Hepatocyte (in vitro differentiated cells): ENCODE data around the gene ZFP91. TPM values are rescaled to one million over a fixed set of nuclear protein-coding genes. Genes with fewer than 3 reads are reported as not detected.

Experiments used
- DNase-seq: peaks from one replicate; pipeline ENCODE4 v3.0.0-alpha.2; 2016; ENCODE audit warnings: low spot score
- H2AFZ ChIP-seq: fragments of 200-600 bp; sonication (generic); 2 replicates; pipeline ENCODE4 v1.6.0; 2016; ENCODE audit warnings: antibody characterized with exemption, mild to moderate bottlenecking
- H3K27ac ChIP-seq: fragments of 200-600 bp; sonication (generic); 2 replicates; pipeline ENCODE4 v1.5.1; 2016; ENCODE audit warnings: mild to moderate bottlenecking
- H3K27me3 ChIP-seq: fragments of 200-600 bp; sonication (generic); 2 replicates; pipeline ENCODE4 v1.6.1; 2016
- H3K36me3 ChIP-seq: fragments of 200-600 bp; sonication (generic); replicated peaks from 2 replicates; pipeline ENCODE4 v1.5.1; 2016; ENCODE audit warnings: low read depth; ENCODE audit not compliant: insufficient read depth
- H3K4me1 ChIP-seq: fragments of 200-600 bp; sonication (generic); 2 replicates; pipeline ENCODE4 v1.5.1; 2016; ENCODE audit warnings: mild to moderate bottlenecking, moderate library complexity; ENCODE audit not compliant: insufficient read depth
- H3K4me2 ChIP-seq: fragments of 200-600 bp; sonication (generic); 2 replicates; pipeline ENCODE4 v1.6.0; 2016
- H3K4me3 ChIP-seq: fragments of 200-600 bp; sonication (generic); 2 replicates; pipeline ENCODE4 v1.5.1; 2016; ENCODE audit warnings: mild to moderate bottlenecking
- H3K79me2 ChIP-seq: fragments of 200-600 bp; sonication (generic); 2 replicates; pipeline ENCODE4 v1.6.0; 2017; ENCODE audit warnings: mild to moderate bottlenecking
- H3K9me2 ChIP-seq: fragments of 200-600 bp; sonication (generic); replicated peaks from 2 replicates; pipeline ENCODE4 v1.6.0; 2017; ENCODE audit warnings: mild to moderate bottlenecking; ENCODE audit not compliant: insufficient read depth
- H3K9me3 ChIP-seq: fragments of 200-600 bp; sonication (generic); 2 replicates; pipeline ENCODE4 v1.5.1; 2016; ENCODE audit warnings: low read depth, mild to moderate bottlenecking
- H4K20me1 ChIP-seq: fragments of 200-600 bp; sonication (generic); 2 replicates; pipeline ENCODE4 v1.6.0; 2016; ENCODE audit warnings: mild to moderate bottlenecking; ENCODE audit not compliant: insufficient read depth, poor library complexity, severe bottlenecking
- EZH2 ChIP-seq: fragments of 200-600 bp; sonication (generic); IDR thresholded peaks from 2 replicates; pipeline ENCODE4 v1.6.1; 2016; ENCODE audit warnings: antibody characterized with exemption, mild to moderate bottlenecking, borderline replicate concordance
- EZH2phosphoT487 ChIP-seq: fragments of 200-600 bp; sonication (generic); IDR thresholded peaks from one replicate; pipeline ENCODE4 v1.6.1; 2018; ENCODE audit warnings: antibody characterized with exemption, mild to moderate bottlenecking, low read depth, moderate library complexity; ENCODE audit not compliant: unreplicated experiment, severe bottlenecking
- WGBS: methylation state at CpG from one replicate; pipeline ENCODE4 v1.1.6; 2016; ENCODE audit warnings: low lambda C conversion rate; ENCODE audit errors: missing lambda C conversion rate; 5-methylcytosine and 5-hydroxymethylcytosine counted together
- polyA plus RNA-seq: library from polyadenylated mRNA; unstranded; fragments of >200 nt; fragmentation: Nextera tagmentation; extraction: Ambion mirVana; gene quantifications from 2 replicates; pipeline ENCODE4 v1.2.1, GENCODE V29; 2016
- total RNA-seq: library from RNA; depleted of rRNA; stranded (reverse); fragments of >200 nt; gene quantifications from 2 replicates; pipeline ENCODE4 v1.2.3, GENCODE V29; 2014
- TF ChIP-seq, protein P1 (sequence below): fragments of 200-600 bp; sonication (generic); IDR thresholded peaks from 2 replicates; pipeline ENCODE4 v1.5.1; 2016; ENCODE audit warnings: antibody characterized with exemption, mild to moderate bottlenecking; ENCODE audit not compliant: poor library complexity

ZFP91 gene
- total and polyA plus RNA-seq, 2 experiments from 2014 or later = 13.7 to 42.0 TPM

DNA sequence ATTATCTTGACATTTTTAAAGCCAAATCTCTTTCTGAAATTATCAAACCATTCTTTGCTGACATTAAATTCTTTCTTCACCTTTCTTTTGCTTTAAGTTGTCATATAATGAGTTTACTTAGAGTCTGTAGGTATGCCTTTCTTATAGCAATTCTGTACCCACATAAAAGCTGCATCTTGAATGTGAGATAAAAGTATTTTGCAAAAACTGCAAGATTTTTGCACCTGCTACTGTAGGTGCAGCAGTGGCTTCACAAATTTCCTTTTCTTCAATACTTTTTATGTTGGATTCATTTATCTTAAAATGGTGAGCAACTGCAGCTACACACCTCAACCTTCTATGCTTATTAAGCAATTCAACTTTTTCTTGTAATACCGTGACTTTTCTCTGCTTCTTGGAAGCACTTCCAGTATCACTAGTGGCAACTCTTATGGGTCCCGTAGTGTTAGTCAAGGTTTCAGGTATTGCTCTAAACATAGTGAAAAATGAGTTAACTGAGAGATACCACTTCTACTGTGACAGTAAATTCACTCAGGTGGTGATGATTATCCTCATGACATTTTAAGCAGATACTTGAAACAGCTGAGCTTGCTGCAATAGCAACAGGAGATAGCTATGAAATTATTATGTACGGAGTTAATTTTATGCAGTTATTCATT, 18.8 kb downstream of the ZFP91 start:
- no peak overlapping the region for H3K4me3 ChIP-seq
- no peak overlapping the region for H3K27ac ChIP-seq

DNA sequence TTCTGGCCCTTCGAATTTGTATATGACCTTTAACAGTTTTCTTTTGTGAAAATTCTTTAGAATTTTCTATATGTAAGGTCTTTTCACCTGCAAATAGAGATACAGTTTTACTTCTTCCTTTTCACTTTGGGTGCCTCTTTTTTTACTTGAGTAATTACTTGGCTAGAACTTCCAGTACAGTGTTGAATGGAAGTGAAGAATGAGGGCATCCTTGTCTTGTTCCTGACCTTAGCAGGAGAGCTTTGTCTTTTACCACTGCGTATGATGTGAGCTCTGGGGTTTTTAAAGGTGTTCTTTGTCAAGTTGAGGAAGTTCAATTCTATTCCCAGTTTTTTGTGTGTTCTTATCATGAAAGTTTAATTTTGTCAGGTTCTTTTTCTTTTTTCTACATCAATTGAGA, 21.6 kb downstream of the ZFP91 start:
- Histone ChIP-seq H4K20me1 (peaks cover 57% of the 10 kb centered on the region), H3K9me3 (no peaks in the 10 kb centered on the region), H3K36me3 (no peaks in the 10 kb centered on the region), H3K27ac (no peak overlapping the region), H3K9me2 (no peaks in the 10 kb centered on the region), H3K27me3 (no peaks in the 10 kb centered on the region), H3K79me2 (peaks cover 98% of the 10 kb centered on the region), H3K4me3 (no peak overlapping the region), H3K4me2 (no peak overlapping the region), H2AFZ (no peak overlapping the region), H3K4me1 (peaks cover 10% of the 10 kb centered on the region)
- 100% methylated on average over 2 of the region's 2 CpGs for WGBS
- no peak for DNase-seq
- TF ChIP-seq EZH2 (no peak), EZH2phosphoT487 (no peak)
- TF ChIP-seq, protein P1, sequence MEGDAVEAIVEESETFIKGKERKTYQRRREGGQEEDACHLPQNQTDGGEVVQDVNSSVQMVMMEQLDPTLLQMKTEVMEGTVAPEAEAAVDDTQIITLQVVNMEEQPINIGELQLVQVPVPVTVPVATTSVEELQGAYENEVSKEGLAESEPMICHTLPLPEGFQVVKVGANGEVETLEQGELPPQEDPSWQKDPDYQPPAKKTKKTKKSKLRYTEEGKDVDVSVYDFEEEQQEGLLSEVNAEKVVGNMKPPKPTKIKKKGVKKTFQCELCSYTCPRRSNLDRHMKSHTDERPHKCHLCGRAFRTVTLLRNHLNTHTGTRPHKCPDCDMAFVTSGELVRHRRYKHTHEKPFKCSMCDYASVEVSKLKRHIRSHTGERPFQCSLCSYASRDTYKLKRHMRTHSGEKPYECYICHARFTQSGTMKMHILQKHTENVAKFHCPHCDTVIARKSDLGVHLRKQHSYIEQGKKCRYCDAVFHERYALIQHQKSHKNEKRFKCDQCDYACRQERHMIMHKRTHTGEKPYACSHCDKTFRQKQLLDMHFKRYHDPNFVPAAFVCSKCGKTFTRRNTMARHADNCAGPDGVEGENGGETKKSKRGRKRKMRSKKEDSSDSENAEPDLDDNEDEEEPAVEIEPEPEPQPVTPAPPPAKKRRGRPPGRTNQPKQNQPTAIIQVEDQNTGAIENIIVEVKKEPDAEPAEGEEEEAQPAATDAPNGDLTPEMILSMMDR = no peak

More for the DNA sequence above, 18.8 kb downstream of the ZFP91 start:
- Histone ChIP-seq H3K36me3 (no peaks in the 10 kb centered on the region), H3K9me3 (no peaks in the 10 kb centered on the region), H3K4me1 (peaks cover 10% of the 10 kb centered on the region), H3K27me3 (no peaks in the 10 kb centered on the region), H3K4me2 (no peak overlapping the region), H2AFZ (no peak overlapping the region), H4K20me1 (peaks cover 43% of the 10 kb centered on the region), H3K9me2 (no peaks in the 10 kb centered on the region), H3K79me2 (peaks cover 100% of the 10 kb centered on the region)
- 95% methylated on average over 3 of the region's 3 CpGs for WGBS
- TF ChIP-seq EZH2phosphoT487 (no peak), EZH2 (no peak)
- TF ChIP-seq, protein P1 = no peak
- DNase-seq = no peak

DNA sequence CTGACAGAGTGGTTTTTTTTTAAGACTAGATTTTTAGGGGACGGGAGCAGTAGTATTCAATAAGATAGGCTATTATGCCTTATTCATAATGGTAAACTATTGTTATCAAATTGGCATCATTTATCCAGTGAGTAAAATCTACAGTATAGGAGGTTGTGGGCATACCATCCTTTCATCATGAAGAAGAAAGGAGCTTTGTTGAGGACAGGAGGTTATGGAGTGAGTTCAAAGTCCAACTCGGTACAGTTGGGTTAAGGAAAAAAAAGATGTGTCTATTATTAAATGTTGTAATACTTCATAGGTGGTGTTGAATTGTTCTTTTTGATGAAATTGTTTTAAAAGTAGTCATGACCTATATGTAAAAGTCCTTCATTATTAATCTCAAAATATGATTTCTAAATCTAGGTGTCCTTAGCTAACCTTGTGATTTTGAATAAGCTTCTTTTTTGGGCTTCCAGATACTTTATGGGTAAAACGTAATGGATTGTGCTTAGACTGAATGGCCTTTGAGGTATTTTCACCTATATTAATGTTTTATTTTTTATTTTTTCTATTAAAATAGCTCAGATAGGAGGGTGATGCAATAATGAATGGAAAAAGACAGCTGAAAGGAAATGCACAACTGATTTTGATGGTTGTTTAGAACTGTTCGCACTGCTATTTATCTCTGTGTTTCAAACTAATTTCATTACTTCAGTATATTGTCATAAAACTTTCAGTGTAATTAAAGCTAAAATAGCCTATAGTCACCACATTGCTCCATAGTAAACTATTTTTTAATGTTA, 28.3 kb downstream of the ZFP91 start:
- no peaks in the 10 kb centered on the region for H3K27me3 ChIP-seq
- H4K20me1 ChIP-seq = peaks cover 30% of the 10 kb centered on the region

More for the DNA sequence above, 28.3 kb downstream of the ZFP91 start:
- WGBS = 89% methylated on average over 4 of the region's 4 CpGs
- TF ChIP-seq, protein P1 = no peak
- no peak for TF ChIP-seq EZH2phosphoT487
- Histone ChIP-seq H3K36me3 (no peaks in the 10 kb centered on the region), H3K9me2 (no peaks in the 10 kb centered on the region), H3K4me2 (no peak overlapping the region), H2AFZ (no peak overlapping the region), H3K4me3 (no peak overlapping the region), H3K27ac (no peak overlapping the region), H3K79me2 (peaks cover 90% of the 10 kb centered on the region), H3K9me3 (no peaks in the 10 kb centered on the region), H3K4me1 (no peaks in the 10 kb centered on the region)
- DNase-seq = no peak
